HG02943 (cell line): Measurements from ENCODE around the gene GUCY1A1.
A peak's percentile ranks its signal among the peaks of the same experiment; 100 is the strongest.

Experiments
- ATAC-seq: cut with Tn5 transposase; IDR thresholded peaks from one replicate; pipeline ENCODE4 v1.9.1; 2021; ENCODE audit warnings: mild to moderate bottlenecking, low read depth, moderate library complexity; ENCODE audit not compliant: unreplicated experiment

Gene GUCY1A1

GRCh38 chr4:155690044-155690837 is 23.6 kb downstream of the GUCY1A1 start:
- no peak for ATAC-seq

GRCh38 chr4:155692361-155692760 is 25.7 kb downstream of the GUCY1A1 start:
- no peak for ATAC-seq

- ATAC-seq, result peak; percentile 63
Observed at GRCh38 chr4:155693015-155693663, 26.5 kb downstream of the GUCY1A1 start.

- no peak for ATAC-seq
Observed at GRCh38 chr4:155694100-155694785, 27.6 kb downstream of the GUCY1A1 start.

GRCh38 chr4:155696226-155696625 is 29.6 kb downstream of the GUCY1A1 start:
- no peak for ATAC-seq

- no peak for ATAC-seq
Observed at GRCh38 chr4:155696726-155697125, 30.1 kb downstream of the GUCY1A1 start.

GRCh38 chr4:155701827-155702226 is 35.2 kb downstream of the GUCY1A1 start:
- ATAC-seq, result no peak

- ATAC-seq, result peak; percentile 70
Observed at GRCh38 chr4:155703486-155704247, 37.0 kb downstream of the GUCY1A1 start.

GRCh38 chr4:155704841-155705404 is 38.3 kb downstream of the GUCY1A1 start:
- no peak for ATAC-seq

GRCh38 chr4:155705664-155706063 is 39.0 kb downstream of the GUCY1A1 start:
- ATAC-seq, result no peak

GRCh38 chr4:155706147-155706546 is 39.5 kb downstream of the GUCY1A1 start:
- ATAC-seq, result no peak

- no peak for ATAC-seq
Observed at GRCh38 chr4:155707251-155707650, 40.6 kb downstream of the GUCY1A1 start.

- no peak for ATAC-seq
Observed at GRCh38 chr4:155708782-155709181, 42.1 kb downstream of the GUCY1A1 start.

GRCh38 chr4:155709918-155710317 is 43.3 kb downstream of the GUCY1A1 start:
- ATAC-seq, result no peak

GRCh38 chr4:155711556-155711955 is 44.9 kb downstream of the GUCY1A1 start:
- ATAC-seq, result no peak

- ATAC-seq, result no peak
Observed at GRCh38 chr4:155712846-155713245, 46.2 kb downstream of the GUCY1A1 start.

- ATAC-seq, result no peak
Observed at GRCh38 chr4:155713911-155714310, 47.3 kb downstream of the GUCY1A1 start.

- no peak for ATAC-seq
Observed at GRCh38 chr4:155722336-155722735, 55.7 kb downstream of the GUCY1A1 start.

GRCh38 chr4:155722816-155723499 is 56.3 kb downstream of the GUCY1A1 start:
- no peak for ATAC-seq

- no peak for ATAC-seq
Observed at GRCh38 chr4:155724731-155725130, 58.1 kb downstream of the GUCY1A1 start.
